Measurements from ENCODE around the gene PRLHR. TPM values are rescaled to one million over a fixed set of nuclear protein-coding genes. Genes with fewer than 3 reads are reported as not detected.
A peak's percentile ranks its signal among the peaks of the same experiment; 100 is the strongest.

The PRLHR gene
- total RNA-seq, 2 experiments from 2014 or later, result not detected

DNA sequence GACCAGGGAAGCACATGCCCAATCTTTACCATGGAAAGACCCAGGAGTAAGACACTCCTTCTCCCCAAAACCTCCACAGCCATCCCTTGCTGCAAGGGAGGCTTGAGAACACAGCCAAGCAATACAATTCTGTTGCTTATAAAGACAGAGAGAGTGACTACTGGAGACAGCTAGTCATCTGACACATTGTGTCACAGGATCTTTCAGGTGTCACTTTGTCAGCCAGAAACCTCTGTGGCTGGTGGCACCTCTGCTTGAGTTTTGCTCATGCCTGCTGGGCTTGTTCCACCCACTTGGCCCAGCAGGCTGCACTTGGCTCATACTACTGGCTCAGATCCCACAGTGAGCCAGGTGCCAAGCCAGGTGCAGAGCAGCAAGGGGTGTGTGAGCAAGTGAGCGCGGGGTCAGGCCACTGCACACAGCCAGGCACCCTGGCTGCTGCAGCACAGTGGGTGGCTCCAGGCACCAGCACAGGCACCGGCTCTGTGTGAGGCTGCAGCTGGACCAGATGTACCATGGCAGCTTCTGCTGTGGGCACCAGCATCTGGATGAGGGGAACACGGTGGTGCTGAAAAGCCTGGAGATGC lies 12.4 kb upstream of the PRLHR start:
- DNase-seq, result no peak
- Mint-ChIP-seq H3K4me1 (no peaks in the 10 kb centered on the region), H3K36me3 (no peaks in the 10 kb centered on the region), H3K27me3 (peaks cover 7% of the 10 kb centered on the region), H3K27ac (no peak overlapping the region), H3K9me3 (ENCODE audit: low read depth) (peaks cover 4% of the 10 kb centered on the region), H3K4me3 (no peak overlapping the region)
- CTCF ChIA-PET, result no interaction called here
- no peak for ATAC-seq

DNA sequence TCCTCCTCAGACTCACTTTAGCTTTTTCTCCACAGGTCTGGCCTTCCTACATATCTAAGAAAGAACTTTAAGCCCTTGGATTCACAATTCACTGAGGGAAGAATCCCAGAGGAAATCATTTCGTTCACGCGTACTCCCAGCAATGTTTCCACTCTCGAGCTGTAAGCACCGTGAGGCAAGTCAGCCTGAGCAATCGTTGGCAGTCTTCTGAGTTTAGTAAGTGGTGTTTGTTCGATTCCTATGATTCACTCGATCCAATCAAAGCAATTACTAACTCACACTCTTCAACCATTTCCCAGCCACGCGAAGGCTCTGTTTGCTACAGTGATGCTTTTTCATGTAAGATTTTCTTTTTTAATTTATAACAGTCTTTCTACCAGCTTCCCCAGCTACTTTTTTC lies 10.2 kb upstream of the PRLHR start:
- Mint-ChIP-seq H3K36me3 (no peaks in the 10 kb centered on the region), H3K4me1 (no peaks in the 10 kb centered on the region), H3K4me3 (no peak overlapping the region), H3K27ac (no peak overlapping the region), H3K9me3 (ENCODE audit: low read depth) (peaks cover 4% of the 10 kb centered on the region), H3K27me3 (peaks cover 7% of the 10 kb centered on the region)
- DNase-seq (no peak), ATAC-seq (no peak)
- CTCF ChIA-PET, result no interaction called here

DNA sequence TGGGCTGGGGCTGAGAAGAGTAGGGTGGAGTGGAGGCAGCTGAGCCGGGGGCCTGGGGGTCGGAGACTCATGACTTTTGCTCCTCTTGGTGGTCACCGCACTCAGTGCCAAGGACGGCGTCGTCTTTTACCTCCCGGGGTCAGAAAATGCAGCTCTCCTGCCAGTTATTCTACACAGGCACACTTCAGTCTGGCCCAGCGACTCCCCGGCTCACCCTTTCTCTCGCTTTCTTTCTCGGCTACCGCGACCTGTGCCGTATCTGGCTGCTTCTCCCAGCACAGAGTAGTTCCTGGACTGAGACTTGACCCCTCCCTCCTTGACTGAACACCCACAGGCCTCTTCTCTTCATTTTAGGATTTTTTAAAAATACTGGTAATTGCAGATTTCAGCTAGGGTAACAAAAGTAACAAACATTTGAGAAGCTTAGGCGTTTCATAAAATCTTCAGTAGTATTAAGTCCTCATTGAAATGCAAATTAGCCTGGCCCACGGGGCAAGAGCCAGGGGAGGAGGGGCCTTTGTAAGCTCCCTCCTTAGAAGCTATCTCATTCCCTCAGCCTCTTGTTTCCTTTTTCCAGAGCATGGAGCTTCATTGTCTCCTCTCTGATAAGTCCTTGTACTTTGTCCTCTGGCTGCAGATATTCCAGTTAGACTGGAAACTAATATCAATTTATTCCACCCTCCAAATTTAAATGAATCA lies 1.1 kb upstream of the PRLHR start:
- H3K4me3 Mint-ChIP-seq, result no peak overlapping the region
- ATAC-seq, result no peak
- peaks cover 8% of the 10 kb centered on the region for H3K36me3 Mint-ChIP-seq
- no peak overlapping the region for H3K27ac Mint-ChIP-seq
- CTCF ChIA-PET, result interaction anchor here (0.7 to 2.6 kb wide), 2 partner anchors 27 to 31 kb away, joined by 3 to 8 read pairs; no protein-coding TSS in a partner anchor
- no peak for DNase-seq
- H3K27me3 Mint-ChIP-seq, result peaks cover 57% of the 10 kb centered on the region
- no peaks in the 10 kb centered on the region for H3K4me1 Mint-ChIP-seq
- peaks cover 3% of the 10 kb centered on the region for H3K9me3 Mint-ChIP-seq (ENCODE audit: low read depth)

DNA sequence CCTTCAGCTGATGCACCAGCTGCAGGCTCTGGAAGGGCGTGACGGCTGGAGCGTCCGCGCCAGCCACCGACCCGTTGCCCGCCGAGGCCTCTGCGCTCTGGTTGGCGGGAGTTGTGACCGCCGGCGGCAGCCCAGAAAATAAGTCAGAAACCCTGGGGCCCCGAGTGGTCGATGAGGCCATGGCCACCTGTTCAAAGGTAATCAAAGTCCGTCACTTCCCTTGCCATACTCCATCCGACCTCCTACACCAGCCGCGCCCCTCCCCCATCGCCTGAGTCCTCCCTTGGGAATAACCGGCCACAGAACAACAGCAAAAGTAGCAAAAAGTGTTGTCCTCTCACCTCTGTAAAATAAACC lies 406 bp downstream of the PRLHR start:
- no peaks in the 10 kb centered on the region for H3K4me1 Mint-ChIP-seq
- DNase-seq (no peak), ATAC-seq (no peak)
- H3K27me3 Mint-ChIP-seq, result peaks cover 55% of the 10 kb centered on the region
- H3K36me3 Mint-ChIP-seq, result peaks cover 8% of the 10 kb centered on the region
- H3K9me3 Mint-ChIP-seq (ENCODE audit: low read depth), result peaks cover 3% of the 10 kb centered on the region
- no peak overlapping the region for H3K4me3 Mint-ChIP-seq
- no peak overlapping the region for H3K27ac Mint-ChIP-seq
- CTCF ChIA-PET, result interaction anchor here (2.6 kb wide), 1 partner anchor 26 kb away, joined by 8 read pairs; no protein-coding TSS in a partner anchor

DNA sequence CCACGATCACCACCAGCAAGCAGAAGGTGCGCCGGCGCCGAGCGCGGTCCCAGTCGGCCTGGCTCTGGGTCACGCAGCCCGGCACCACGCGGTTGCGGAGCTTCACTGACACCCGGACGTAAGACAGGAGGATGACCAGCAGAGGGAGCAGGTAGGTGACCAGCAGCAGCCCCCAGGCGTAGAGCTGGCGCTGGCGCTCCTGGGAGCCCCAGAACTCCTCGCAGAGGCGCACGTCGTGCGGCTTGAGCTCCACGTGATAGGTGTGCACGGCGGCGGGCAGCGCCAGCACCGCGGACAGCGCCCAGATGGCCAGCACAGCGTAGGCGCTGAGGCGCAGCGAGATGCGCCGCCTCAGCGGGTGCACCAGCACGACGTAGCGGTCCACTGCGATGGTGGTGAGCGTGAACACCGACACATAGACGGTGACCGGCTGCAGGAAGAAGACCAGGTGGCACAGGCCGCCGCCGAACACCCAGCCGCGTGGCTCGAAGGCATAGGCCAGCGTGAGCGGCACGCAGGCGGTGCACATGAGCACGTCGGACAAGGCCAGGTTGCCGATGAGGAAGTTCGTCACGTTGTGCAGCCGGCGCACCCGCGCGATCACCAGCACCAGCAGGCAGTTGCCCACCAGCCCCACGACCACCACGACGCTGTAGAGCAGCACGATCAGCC lies 920 bp downstream of the PRLHR start:
- no peaks in the 10 kb centered on the region for H3K4me1 Mint-ChIP-seq
- CTCF ChIA-PET, result interaction anchor here (0.7 to 2.6 kb wide), 3 partner anchors 25 to 125 kb away, joined by 3 to 8 read pairs (median 6); no protein-coding TSS in a partner anchor
- H3K9me3 Mint-ChIP-seq (ENCODE audit: low read depth), result peaks cover 3% of the 10 kb centered on the region
- DNase-seq (no peak), ATAC-seq (peak; percentile 36)
- no peak overlapping the region for H3K4me3 Mint-ChIP-seq
- H3K27ac Mint-ChIP-seq, result no peak overlapping the region
- peaks cover 8% of the 10 kb centered on the region for H3K36me3 Mint-ChIP-seq
- peaks cover 60% of the 10 kb centered on the region for H3K27me3 Mint-ChIP-seq

DNA sequence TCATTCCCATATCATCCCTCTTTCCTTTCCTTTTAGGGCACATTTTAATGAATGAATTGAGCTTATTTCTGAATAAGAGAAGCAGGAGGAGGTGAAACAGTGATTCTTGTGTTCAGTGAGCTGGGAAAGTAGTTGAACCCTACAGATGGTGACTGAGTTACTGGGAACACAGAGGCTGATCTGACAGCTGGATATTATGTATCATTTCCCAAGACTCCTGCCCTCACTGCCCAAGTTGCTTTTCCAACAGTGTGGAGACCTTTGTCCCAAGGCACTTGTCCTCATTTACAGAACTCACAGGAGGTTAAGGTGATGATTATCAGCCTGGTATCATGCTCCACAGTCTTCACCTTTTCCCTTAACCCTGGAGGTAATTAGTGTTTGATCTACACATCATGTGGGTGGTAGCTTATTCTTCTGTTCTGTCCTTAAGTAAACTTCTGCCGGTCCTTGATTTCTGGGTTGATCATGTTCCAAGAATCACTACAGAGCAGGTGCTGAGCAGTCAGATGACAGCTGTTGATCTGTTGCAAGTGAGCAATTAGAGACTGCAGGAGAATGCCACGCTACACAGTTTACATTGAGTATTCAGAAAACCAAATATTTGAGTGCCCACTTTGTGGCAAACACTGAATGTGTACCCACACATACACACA lies 2.6 kb downstream of the PRLHR start:
- CTCF ChIA-PET, result interaction anchor here (2.1 kb wide), 1 partner anchor 127 kb away, joined by 6 read pairs; no protein-coding TSS in a partner anchor
- Mint-ChIP-seq H3K27me3 (peaks cover 54% of the 10 kb centered on the region), H3K9me3 (ENCODE audit: low read depth) (peaks cover 3% of the 10 kb centered on the region), H3K4me1 (no peaks in the 10 kb centered on the region), H3K36me3 (peaks cover 8% of the 10 kb centered on the region), H3K4me3 (no peak overlapping the region), H3K27ac (no peak overlapping the region)
- ATAC-seq (no peak), DNase-seq (no peak)

DNA sequence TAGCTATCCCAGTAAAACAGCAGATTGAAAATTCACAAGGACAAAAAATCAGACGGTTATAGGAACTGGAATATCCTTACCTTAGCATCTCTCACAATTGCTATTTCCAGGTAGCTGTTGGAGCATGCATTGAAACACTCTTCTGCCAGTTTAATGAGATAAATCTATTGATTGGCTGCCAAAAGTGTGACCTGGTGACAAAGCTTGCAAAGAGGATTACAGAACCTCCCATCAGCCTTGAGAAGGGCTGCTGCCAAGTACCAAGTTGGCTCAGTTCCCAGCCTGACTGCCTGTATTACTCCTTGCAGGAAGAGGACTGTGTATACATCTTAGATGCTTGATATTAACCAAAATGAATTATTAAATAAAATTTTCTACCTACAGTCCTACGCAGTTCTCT lies 5.1 kb downstream of the PRLHR start:
- no peaks in the 10 kb centered on the region for H3K4me1 Mint-ChIP-seq
- CTCF ChIA-PET, result no interaction called here

DNA sequence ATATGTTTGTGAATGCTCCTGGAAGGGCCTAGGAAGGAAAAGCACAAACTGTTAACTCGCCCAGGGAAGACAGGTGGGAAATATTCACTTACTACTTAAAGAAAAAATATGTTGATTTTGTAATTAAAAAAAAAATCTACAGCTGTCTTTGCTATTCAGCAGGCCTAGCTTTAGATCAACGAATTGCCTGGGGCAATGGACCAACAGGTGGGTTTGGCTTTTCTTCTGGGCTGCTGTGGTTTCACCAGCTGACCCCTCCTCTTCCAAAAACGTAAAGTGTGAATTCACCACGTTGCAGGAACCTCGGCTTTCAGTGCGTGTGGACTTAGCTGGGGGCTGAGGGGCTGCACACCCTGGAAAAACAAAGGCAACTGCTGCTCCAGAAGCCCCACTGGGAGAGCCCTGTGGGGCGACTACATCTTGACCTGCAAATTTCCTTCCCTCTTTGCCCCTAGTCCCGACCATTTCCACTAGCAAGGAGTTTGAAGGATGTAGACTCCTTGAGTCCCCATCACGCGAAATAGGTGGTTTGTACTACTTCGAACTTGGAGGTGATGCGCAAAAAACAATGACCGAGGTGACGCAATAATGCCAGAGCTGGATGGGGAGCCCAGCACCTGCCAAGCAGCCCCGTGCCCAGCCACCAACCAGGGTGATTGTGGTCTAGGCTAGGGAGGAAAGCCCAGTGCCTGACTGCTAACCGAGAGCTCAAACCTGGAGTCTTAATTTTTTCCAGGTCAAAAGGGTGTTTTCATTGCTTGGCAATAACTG lies 7.4 kb downstream of the PRLHR start:
- H3K27ac Mint-ChIP-seq, result no peak overlapping the region
- DNase-seq (no peak), ATAC-seq (no peak)
- no peaks in the 10 kb centered on the region for H3K4me1 Mint-ChIP-seq
- CTCF ChIA-PET, result interaction anchor here (1.5 kb wide), 1 partner anchor 9 kb away, joined by 4 read pairs; no protein-coding TSS in a partner anchor
- peaks cover 10% of the 10 kb centered on the region for H3K27me3 Mint-ChIP-seq
- H3K4me3 Mint-ChIP-seq, result no peak overlapping the region
- no peaks in the 10 kb centered on the region for H3K9me3 Mint-ChIP-seq (ENCODE audit: low read depth)
- H3K36me3 Mint-ChIP-seq, result no peaks in the 10 kb centered on the region

More for the DNA sequence above, 5.1 kb downstream of the PRLHR start:
- Mint-ChIP-seq H3K9me3 (ENCODE audit: low read depth) (peaks cover 2% of the 10 kb centered on the region), H3K36me3 (peaks cover 4% of the 10 kb centered on the region), H3K4me3 (no peak overlapping the region), H3K27ac (no peak overlapping the region), H3K27me3 (peaks cover 32% of the 10 kb centered on the region)
- no peak for DNase-seq
- no peak for ATAC-seq

DNA sequence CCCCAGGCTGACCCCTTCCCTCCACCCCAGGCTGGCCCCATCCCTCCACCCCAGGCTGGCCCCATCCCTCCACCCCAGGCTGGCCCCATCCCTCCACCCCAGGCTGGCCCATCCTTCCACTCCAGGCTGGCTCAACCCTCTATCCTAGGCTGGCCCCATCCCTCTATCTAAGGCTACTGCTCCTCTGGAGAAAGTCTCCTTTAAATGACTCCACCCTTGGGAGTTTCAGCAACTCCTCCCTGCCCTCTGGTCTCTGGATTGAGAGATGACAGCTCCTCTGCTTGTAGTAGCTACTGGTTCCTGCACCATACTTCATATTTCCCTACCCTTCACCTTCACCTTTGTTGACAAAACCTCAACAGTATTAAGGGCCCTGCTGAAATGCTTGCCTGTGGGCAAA lies 8.5 kb downstream of the PRLHR start:
- DNase-seq (no peak), ATAC-seq (no peak)
- no peaks in the 10 kb centered on the region for H3K9me3 Mint-ChIP-seq (ENCODE audit: low read depth)
- CTCF ChIA-PET, result no interaction called here
- no peaks in the 10 kb centered on the region for H3K36me3 Mint-ChIP-seq
- peaks cover 6% of the 10 kb centered on the region for H3K27me3 Mint-ChIP-seq
- H3K4me1 Mint-ChIP-seq, result no peaks in the 10 kb centered on the region
- H3K4me3 Mint-ChIP-seq, result no peak overlapping the region
- no peak overlapping the region for H3K27ac Mint-ChIP-seq

DNA sequence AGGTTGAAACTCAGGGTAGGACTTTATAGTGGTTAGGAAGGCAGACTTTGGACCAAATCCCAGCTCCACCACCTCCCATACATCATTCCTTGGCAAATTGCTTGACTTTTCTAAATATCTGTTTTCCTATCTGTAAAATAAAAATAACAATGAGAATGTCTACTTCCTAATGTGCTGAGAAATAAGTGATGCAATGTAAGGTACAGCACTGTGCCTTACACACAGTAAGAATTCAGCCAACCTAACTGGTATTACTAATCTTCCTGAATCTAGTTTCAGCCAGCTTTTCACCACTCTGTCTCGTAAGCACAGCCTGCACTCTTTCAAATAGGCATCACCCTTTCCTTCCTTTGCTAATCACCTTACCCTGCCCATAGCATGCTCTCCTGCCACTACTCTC lies 9.7 kb downstream of the PRLHR start:
- Mint-ChIP-seq H3K9me3 (ENCODE audit: low read depth) (no peaks in the 10 kb centered on the region), H3K27ac (no peak overlapping the region), H3K4me3 (no peak overlapping the region), H3K36me3 (no peaks in the 10 kb centered on the region), H3K4me1 (no peaks in the 10 kb centered on the region), H3K27me3 (peaks cover 6% of the 10 kb centered on the region)
- CTCF ChIA-PET, result no interaction called here
- DNase-seq (no peak), ATAC-seq (no peak)

DNA sequence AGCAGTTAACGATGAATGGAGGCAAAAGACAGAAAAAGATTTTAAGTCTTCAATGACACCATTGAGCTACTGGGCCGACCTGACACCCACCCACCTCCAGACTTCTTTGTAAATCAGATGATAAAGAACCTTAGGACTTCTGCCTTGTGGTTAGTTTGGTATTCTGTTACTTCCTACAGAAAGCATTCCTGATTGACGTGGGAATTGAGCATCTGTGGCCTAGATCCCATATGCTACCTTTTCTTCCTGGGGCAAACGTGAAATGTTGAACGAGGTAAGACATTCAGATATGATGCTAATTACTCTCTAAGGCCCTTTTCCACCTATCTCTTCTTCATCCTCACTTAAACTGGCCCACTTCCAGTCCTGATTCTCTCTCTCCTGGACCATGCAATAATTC lies 10.2 kb downstream of the PRLHR start:
- no peaks in the 10 kb centered on the region for H3K36me3 Mint-ChIP-seq
- H3K4me1 Mint-ChIP-seq, result no peaks in the 10 kb centered on the region
- peaks cover 8% of the 10 kb centered on the region for H3K27me3 Mint-ChIP-seq
- ATAC-seq, result no peak
- H3K4me3 Mint-ChIP-seq, result no peak overlapping the region
- no peak overlapping the region for H3K27ac Mint-ChIP-seq
- CTCF ChIA-PET, result no interaction called here
- no peaks in the 10 kb centered on the region for H3K9me3 Mint-ChIP-seq (ENCODE audit: low read depth)
- no peak for DNase-seq

DNA sequence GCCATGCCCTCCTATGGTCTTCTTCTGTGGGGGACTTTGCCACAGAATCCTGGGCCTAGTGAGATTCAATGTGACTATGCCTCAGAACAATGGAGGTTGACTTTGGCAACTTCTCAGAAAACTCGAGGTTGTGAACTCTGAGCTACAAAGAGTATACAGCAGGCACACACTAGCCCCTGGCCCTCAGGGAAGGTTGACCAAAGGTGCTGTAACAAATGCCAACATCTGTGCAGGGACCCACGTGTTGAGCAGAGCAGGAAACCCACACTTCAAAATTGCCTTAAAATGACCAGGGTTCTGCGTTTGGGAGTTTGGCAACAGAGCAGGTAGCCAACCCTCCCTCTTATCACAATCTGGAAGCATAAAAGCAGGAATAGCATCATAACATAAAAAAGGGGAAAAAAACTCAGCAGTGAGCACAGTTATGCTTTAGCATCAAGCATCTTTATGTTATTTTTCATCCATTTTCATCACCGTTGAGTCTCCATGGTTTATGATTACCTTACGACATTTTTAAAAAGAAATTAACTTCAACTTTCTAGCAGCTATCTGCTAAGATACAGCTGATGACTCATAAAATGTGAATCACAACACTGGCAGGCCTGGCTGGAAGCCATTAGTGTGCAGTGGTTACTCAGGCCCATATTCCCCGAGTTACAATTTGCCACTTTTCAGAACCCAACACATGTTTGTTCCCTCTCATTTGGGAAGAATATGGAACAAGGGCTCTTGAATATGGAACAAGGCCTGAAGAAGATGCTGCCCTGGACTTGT lies 11.1 kb downstream of the PRLHR start:
- Mint-ChIP-seq H3K9me3 (ENCODE audit: low read depth) (no peaks in the 10 kb centered on the region), H3K36me3 (no peaks in the 10 kb centered on the region), H3K27ac (no peak overlapping the region), H3K4me1 (no peaks in the 10 kb centered on the region), H3K27me3 (peaks cover 2% of the 10 kb centered on the region), H3K4me3 (no peak overlapping the region)
- CTCF ChIA-PET, result interaction anchor here (1.3 kb wide), 1 partner anchor 16 kb away, joined by 3 read pairs; no protein-coding TSS in a partner anchor
- ATAC-seq (no peak), DNase-seq (no peak)

Measured in activated CD8-positive, alpha-beta memory T cell treated with anti-CD3 and anti-CD28 coated beads, Interleukin-2, amount 10 ng/mL, durations not matched to agents 7 days and 5 days (primary cell).